ENCODE results near the gene ZNF670.
A peak's percentile ranks its signal among the peaks of the same experiment; 100 is the strongest.
"Not testable (repeated sequence)": the region's sequence is repeated elsewhere in the genome, so short reads cannot be mapped to it uniquely, and the experiment has no call there.

The ZNF670 gene

DNA sequence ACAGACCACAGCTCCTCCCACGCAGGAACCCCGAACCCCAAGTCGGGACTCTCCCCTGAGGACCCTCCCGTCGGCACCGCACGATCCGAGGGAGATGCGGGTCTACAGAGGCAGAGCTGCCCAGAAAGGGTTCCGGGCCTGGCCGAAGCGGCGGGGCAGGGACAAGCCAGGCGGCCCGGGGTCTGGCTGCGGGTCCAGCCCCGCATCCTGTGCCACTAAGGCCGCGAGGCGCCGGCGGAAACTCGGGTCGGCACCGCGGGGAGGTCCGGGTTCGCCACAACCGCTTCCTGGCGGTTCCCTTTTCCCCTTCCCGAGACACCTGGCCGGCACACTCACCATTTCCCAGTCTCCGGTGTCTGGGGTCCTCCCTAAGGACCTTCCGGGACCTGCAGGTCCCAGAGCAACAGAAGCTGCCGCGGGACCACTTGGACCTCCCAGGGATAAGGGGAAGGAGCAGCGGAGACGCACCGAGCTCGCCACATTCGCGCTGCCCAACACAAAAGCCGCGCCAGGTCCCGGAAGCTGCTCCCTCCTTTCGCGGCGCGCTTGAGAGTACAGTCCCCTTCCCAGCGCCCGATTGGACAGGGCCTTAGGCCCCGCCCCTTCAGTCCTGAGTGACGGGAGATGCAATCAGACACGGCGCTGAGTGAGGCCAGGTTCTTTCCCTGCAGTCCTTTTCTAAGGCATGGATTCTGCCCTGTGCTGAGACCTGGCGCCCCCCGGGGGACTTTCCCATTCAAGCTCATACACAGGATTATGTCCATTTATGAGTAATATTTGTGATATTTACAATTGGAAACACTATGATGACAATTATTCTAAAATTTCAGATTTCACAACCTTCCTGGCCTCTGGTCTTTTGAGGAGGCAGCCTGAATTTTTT is at the start of gene ZNF670:
TSS of gene ZNF670 (minus strand) at position 554 of the 883 bp plus-strand sequence. CDS start at position 339, 215 bp downstream.
- Histone ChIP-seq H3K4me1 (ENCODE audit: control insufficient read depth, insufficient read depth, low read length) (no peaks in the 10 kb centered on the region), H3K9me3 (ENCODE audit: control insufficient read depth, insufficient read depth, low read length) (no peaks in the 10 kb centered on the region; the same call in 1 of the 2 replicates), H3K27ac (ENCODE audit: low read length) (no peak within 1 kb of the TSS), H3K4me3 (ENCODE audit: low read length) (peak within 1 kb of the TSS; percentile 87), H3K27me3 (ENCODE audit: control insufficient read depth, insufficient read depth, low read length) (no peaks in the 10 kb centered on the region), H3K36me3 (ENCODE audit: control insufficient read depth, insufficient read depth, low read length) (no peaks in the 10 kb centered on the region; the same call in 1 of the 2 replicates)
- DNase-seq (ENCODE audit: low read depth, low spot score): peak; percentile 96
- no CpG with 5 or more reads among the region's 57 CpGs for WGBS (ENCODE audit: insufficient coverage, insufficient read length)

DNA sequence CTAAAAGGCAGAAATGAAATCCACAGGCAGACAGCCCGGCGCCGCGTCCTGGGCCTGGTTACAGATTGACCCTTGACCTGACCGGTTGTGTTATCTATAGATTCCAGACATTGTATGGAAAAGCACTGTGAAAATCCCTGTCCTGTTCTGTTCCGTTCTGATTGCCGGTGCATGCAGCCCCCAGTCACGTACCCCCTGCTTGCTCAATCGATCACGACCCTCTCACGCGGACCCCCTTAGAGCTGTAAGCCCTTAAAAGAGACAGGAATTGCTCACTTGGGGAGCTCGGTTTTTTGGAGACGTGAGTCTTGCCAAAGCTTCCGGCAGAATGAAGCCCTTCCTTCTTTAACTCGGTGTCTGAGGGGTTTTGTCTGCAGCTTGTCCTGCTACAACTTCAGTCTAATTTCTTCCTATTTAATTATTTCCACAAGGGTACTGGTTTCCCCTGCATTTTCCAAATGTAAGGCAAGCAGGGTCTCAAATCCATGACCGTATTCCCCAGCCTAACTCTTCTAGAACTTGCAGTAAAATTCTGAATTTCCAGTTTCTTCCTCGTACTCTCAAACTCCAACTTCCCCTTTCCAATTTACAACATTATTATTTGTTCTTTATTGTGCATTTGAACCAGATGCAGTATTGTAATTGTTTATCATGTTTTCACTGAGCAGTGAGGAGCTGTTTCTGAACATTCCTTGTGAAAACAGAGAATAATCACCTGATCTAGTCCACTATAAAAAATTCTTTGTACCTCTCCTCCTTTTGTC is 49.1 kb upstream of the ZNF670 start:
- DNase-seq (ENCODE audit: low read depth, low spot score); H3K36me3 ChIP-seq (ENCODE audit: control insufficient read depth, insufficient read depth, low read length); H3K27me3 ChIP-seq (ENCODE audit: control insufficient read depth, insufficient read depth, low read length); H3K4me1 ChIP-seq (ENCODE audit: control insufficient read depth, insufficient read depth, low read length); H3K9me3 ChIP-seq (ENCODE audit: control insufficient read depth, insufficient read depth, low read length); H3K27ac ChIP-seq (ENCODE audit: low read length): not testable (repeated sequence)
- WGBS (ENCODE audit: insufficient coverage, insufficient read length): 100% methylated on average over 1 of the region's 18 CpGs
- peak overlapping the region; percentile 24; the same call in 1 of the 2 replicates for H3K4me3 ChIP-seq (ENCODE audit: low read length)

DNA sequence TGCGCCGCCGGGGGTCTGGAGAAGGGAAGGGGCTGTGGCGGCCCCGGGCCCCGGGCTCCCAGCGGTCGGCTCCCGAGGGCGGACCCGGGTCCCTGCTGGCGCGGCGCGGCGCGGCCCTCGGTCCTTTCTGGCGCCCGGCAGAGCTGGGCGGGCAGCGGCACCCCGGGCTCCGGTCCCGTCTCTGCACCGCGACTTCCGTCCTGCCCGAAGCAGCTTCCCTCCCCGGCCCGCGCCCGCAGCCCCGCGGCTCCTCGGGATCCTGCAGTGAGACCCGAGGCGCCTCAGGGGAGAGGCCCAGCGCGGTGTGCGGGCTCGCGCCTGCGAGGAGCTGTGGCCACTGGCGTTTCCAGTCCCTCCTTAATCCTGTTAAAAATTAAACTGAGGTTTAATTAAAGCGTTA is 48.0 kb upstream of the ZNF670 start:
- not testable (repeated sequence) for H3K36me3 ChIP-seq (ENCODE audit: control insufficient read depth, insufficient read depth, low read length); H3K9me3 ChIP-seq (ENCODE audit: control insufficient read depth, insufficient read depth, low read length); H3K4me3 ChIP-seq (ENCODE audit: low read length); H3K27me3 ChIP-seq (ENCODE audit: control insufficient read depth, insufficient read depth, low read length); H3K27ac ChIP-seq (ENCODE audit: low read length); H3K4me1 ChIP-seq (ENCODE audit: control insufficient read depth, insufficient read depth, low read length); DNase-seq (ENCODE audit: low read depth, low spot score)
- WGBS (ENCODE audit: insufficient coverage, insufficient read length): no CpG with 5 or more reads among the region's 46 CpGs

DNA sequence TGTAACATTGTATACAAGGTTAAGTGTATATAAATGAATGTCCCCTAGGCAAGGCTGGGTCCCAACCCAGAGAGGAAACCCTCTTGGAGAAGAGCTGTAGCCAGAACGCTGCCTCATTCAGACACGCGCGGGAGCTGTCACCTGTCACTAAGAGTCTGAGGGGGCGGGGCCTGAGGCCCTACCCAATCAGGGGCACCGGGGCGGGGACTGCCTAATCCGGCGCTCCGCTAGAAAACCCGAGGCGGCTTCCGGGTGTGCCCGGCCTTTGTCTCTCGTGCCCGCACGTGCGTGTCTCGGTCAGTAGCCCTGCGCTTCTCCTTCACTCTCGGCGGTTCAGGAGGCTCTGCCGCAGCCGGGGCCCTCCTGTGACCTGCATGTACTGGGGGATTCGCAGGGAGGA is 47.6 kb upstream of the ZNF670 start:
- H3K4me1 ChIP-seq (ENCODE audit: control insufficient read depth, insufficient read depth, low read length); H3K36me3 ChIP-seq (ENCODE audit: control insufficient read depth, insufficient read depth, low read length); H3K27ac ChIP-seq (ENCODE audit: low read length); H3K9me3 ChIP-seq (ENCODE audit: control insufficient read depth, insufficient read depth, low read length); DNase-seq (ENCODE audit: low read depth, low spot score); H3K27me3 ChIP-seq (ENCODE audit: control insufficient read depth, insufficient read depth, low read length); H3K4me3 ChIP-seq (ENCODE audit: low read length): not testable (repeated sequence)
- WGBS (ENCODE audit: insufficient coverage, insufficient read length): no CpG with 5 or more reads among the region's 25 CpGs

DNA sequence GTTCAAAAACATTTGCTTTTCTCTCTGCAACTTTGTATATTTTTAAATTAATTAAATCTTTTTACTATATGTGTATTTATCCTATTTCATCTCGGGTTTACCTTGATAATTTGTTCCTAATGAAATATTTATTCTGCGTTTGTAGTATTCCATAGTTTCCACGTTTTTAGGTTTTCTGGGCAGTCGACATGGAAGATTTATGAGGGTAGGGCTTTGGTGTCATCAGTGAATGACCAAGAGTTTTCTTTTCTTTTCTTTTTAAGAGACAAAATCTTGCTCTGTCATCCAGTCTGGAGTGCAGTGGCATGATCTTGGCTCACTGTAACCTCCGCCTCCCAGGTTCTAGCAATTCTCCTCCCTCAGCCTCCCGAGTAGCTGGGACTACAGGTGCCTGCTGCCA is 42.8 kb upstream of the ZNF670 start:
- no peak overlapping the region for H3K4me3 ChIP-seq (ENCODE audit: low read length)
- H3K27ac ChIP-seq (ENCODE audit: low read length): no peak overlapping the region
- no CpG with 5 or more reads among the region's 6 CpGs for WGBS (ENCODE audit: insufficient coverage, insufficient read length)
- no peaks in the 10 kb centered on the region for H3K36me3 ChIP-seq (ENCODE audit: control insufficient read depth, insufficient read depth, low read length)
- no peaks in the 10 kb centered on the region for H3K27me3 ChIP-seq (ENCODE audit: control insufficient read depth, insufficient read depth, low read length)
- H3K4me1 ChIP-seq (ENCODE audit: control insufficient read depth, insufficient read depth, low read length): no peaks in the 10 kb centered on the region
- no peaks in the 10 kb centered on the region for H3K9me3 ChIP-seq (ENCODE audit: control insufficient read depth, insufficient read depth, low read length)
- DNase-seq (ENCODE audit: low read depth, low spot score): no peak

DNA sequence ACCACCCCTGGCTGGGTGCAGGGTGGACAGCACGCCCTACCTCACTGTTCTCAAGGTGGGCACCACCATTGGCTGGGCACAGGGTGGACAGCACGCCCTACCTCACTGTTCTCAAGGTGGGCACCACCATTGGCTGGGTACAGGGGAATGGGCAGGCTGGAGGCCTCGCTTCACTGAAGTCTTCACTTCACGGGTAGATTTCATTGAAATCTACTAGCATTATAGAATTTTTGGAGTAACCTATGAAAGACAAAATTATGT is 41.7 kb upstream of the ZNF670 start:
- not testable (repeated sequence) for DNase-seq (ENCODE audit: low read depth, low spot score); H3K36me3 ChIP-seq (ENCODE audit: control insufficient read depth, insufficient read depth, low read length); H3K4me3 ChIP-seq (ENCODE audit: low read length); H3K27ac ChIP-seq (ENCODE audit: low read length); H3K9me3 ChIP-seq (ENCODE audit: control insufficient read depth, insufficient read depth, low read length); H3K27me3 ChIP-seq (ENCODE audit: control insufficient read depth, insufficient read depth, low read length); H3K4me1 ChIP-seq (ENCODE audit: control insufficient read depth, insufficient read depth, low read length)
- WGBS (ENCODE audit: insufficient coverage, insufficient read length): no CpG with 5 or more reads among the region's 4 CpGs

DNA sequence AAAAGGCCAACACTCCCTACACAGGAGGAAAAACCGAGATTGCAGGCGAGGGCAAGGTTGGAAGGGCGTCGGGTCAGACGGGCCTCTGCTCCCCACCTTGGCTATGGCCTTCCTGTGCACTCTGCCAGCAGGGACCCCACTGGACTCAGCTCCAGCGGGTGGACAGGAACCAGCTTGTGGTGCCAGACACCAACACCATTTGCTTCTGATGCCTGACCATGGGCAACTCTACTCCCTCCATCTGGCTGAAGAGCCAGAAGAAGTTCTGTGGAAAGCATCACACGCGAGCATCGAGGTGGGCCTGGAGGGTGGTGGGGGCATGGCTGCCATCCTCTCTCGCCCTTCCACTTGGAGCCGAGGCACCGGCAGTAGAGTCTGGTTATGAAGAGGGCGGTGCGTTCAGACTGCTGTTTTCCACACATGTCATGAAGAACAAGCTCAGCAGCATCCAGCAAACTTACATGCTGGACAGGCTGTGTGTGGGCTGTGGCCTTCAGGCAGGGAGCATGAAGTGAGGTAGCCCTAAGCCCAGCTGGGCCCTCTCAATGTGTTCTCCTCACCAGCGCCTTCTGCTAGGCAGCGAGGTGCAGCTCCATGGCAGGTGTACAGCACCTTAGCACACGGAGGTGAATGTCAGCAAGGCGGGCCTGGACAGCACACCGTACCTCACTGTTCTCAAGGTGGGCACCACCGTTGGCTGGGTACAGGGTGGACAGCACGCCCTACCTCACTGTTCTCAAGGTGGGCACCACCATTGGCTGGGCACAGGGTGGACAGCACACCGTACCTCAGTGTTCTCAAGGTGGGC is 41.2 kb upstream of the ZNF670 start:
- no peaks in the 10 kb centered on the region for H3K4me1 ChIP-seq (ENCODE audit: control insufficient read depth, insufficient read depth, low read length)
- H3K27me3 ChIP-seq (ENCODE audit: control insufficient read depth, insufficient read depth, low read length): no peaks in the 10 kb centered on the region
- WGBS (ENCODE audit: insufficient coverage, insufficient read length): no CpG with 5 or more reads among the region's 22 CpGs
- no peak overlapping the region for H3K4me3 ChIP-seq (ENCODE audit: low read length)
- no peak overlapping the region for H3K27ac ChIP-seq (ENCODE audit: low read length)
- H3K9me3 ChIP-seq (ENCODE audit: control insufficient read depth, insufficient read depth, low read length): no peaks in the 10 kb centered on the region
- DNase-seq (ENCODE audit: low read depth, low spot score): no peak
- no peaks in the 10 kb centered on the region for H3K36me3 ChIP-seq (ENCODE audit: control insufficient read depth, insufficient read depth, low read length)

DNA sequence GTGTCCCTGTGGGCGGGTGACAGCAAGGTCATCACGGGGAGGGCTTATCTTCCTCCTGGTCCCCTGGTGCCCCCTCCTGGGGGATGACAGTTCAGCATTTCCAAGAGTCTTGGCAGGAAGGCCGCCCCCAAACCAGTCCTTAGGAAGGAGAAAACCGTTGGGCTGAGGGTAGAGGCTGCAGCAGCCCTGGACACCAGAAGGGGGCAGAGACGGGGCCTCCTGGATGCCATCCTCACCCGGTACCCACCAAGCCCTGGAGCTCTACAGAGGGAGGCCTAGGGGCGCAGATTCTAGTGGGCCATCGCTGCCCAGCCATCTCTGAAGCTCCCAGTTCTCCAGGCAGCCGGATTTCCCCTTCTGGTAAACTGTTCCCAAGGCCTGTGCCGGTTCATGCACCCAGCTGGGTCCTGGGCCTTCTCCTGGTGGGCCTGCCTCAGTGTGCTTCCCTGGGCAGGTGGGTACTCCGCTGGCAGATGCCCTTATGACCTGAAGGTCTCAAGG is 40.4 kb upstream of the ZNF670 start:
- Histone ChIP-seq H3K27ac (ENCODE audit: low read length) (no peak overlapping the region), H3K36me3 (ENCODE audit: control insufficient read depth, insufficient read depth, low read length) (no peaks in the 10 kb centered on the region), H3K4me1 (ENCODE audit: control insufficient read depth, insufficient read depth, low read length) (no peaks in the 10 kb centered on the region), H3K4me3 (ENCODE audit: low read length) (no peak overlapping the region), H3K27me3 (ENCODE audit: control insufficient read depth, insufficient read depth, low read length) (no peaks in the 10 kb centered on the region), H3K9me3 (ENCODE audit: control insufficient read depth, insufficient read depth, low read length) (no peaks in the 10 kb centered on the region)
- peak; percentile 72 for DNase-seq (ENCODE audit: low read depth, low spot score)
- no CpG with 5 or more reads among the region's 11 CpGs for WGBS (ENCODE audit: insufficient coverage, insufficient read length)

DNA sequence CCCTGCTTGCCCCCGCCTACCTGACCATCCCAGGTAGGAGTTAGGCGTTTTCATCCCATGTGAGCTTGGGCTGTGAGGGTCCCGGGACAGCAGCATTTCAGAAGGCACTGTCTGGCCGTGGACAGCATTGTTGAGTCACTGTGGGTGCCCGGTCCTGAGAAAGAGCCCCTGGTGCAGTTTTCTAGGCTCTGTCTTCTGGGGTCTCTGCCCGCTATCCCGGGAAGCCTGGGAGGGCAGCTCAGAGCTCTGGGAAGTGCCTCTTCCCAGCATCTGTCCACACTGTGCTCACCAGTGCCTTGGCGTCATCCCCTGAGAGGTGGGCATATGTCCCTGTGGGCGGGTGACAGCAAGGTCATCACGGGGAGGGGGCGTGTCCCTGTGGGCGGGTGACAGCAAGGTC is 36.9 kb upstream of the ZNF670 start:
- Histone ChIP-seq H3K27ac (ENCODE audit: low read length) (no peak overlapping the region), H3K36me3 (ENCODE audit: control insufficient read depth, insufficient read depth, low read length) (no peaks in the 10 kb centered on the region), H3K4me3 (ENCODE audit: low read length) (no peak overlapping the region), H3K9me3 (ENCODE audit: control insufficient read depth, insufficient read depth, low read length) (no peaks in the 10 kb centered on the region), H3K27me3 (ENCODE audit: control insufficient read depth, insufficient read depth, low read length) (peaks cover 3% of the 10 kb centered on the region), H3K4me1 (ENCODE audit: control insufficient read depth, insufficient read depth, low read length) (no peaks in the 10 kb centered on the region; the same call in none of the 2 replicates)
- no peak for DNase-seq (ENCODE audit: low read depth, low spot score)
- no CpG with 5 or more reads among the region's 12 CpGs for WGBS (ENCODE audit: insufficient coverage, insufficient read length)

DNA sequence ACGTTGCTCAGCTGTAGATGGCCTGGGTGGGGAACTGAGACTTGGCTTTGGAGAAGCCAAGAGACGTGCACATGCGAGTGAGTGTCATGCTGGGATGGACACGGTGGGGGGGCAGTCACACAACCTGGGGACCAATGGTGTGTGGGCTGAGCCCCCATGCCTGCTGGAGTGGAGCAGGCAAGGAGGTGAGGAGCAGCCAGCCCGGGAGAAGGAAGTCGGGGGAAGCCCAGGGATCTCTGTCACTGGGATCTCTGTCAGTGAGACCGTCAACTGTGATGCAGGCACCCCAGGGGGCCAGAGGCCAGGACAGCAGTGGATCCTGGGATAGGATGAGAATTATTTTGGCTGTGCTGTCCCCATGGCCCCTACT is 36.5 kb upstream of the ZNF670 start:
- Histone ChIP-seq H3K36me3 (ENCODE audit: control insufficient read depth, insufficient read depth, low read length) (no peaks in the 10 kb centered on the region), H3K9me3 (ENCODE audit: control insufficient read depth, insufficient read depth, low read length) (no peaks in the 10 kb centered on the region), H3K4me3 (ENCODE audit: low read length) (no peak overlapping the region), H3K27ac (ENCODE audit: low read length) (no peak overlapping the region), H3K27me3 (ENCODE audit: control insufficient read depth, insufficient read depth, low read length) (peaks cover 4% of the 10 kb centered on the region), H3K4me1 (ENCODE audit: control insufficient read depth, insufficient read depth, low read length) (no peaks in the 10 kb centered on the region; the same call in none of the 2 replicates)
- WGBS (ENCODE audit: insufficient coverage, insufficient read length): no CpG with 5 or more reads among the region's 7 CpGs
- no peak for DNase-seq (ENCODE audit: low read depth, low spot score)
